Lower leg skin (tissue), 3 donors: ENCODE results near the gene TMC1.

Experiments used
- POLR2A ChIP-seq, 2 donors: fragments of 450-650 bp; IDR thresholded peaks; one replicate each; pipeline ENCODE4 v1.6.1; 2016 to 2017; ENCODE audit warnings: antibody characterized with exemption in 2 of 2, mild to moderate bottlenecking in 1 of 2, moderate library complexity in 1 of 2
- TF ChIP-seq, protein P1 (sequence below), 3 donors: fragments of 450-650 bp; IDR thresholded peaks; one replicate each; pipeline ENCODE4 v1.5.1; 2016; ENCODE audit warnings: antibody characterized with exemption in 3 of 3, mild to moderate bottlenecking in 3 of 3, moderate library complexity in 2 of 3

DNA sequence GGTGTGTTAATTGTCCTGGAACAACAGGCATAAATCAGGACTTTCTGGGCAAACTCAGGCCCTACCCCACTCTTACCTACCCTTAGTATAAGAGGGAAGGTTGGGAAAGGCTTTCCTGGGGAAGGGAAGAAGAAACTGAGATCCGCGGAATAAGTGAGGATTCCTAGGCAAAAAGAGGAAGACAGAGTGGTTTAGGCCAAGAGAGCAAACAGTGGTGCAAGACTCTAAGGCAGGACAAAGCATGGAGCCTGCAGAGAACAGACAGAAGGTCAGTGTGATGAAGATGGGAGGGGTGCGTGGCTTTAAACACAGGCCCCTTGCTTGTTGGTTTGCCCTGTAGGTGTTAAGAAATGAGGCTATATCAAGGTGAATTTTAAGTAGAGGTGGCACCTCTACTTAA, 69.4 kb downstream of the TMC1 start:
- TF ChIP-seq, protein P1, sequence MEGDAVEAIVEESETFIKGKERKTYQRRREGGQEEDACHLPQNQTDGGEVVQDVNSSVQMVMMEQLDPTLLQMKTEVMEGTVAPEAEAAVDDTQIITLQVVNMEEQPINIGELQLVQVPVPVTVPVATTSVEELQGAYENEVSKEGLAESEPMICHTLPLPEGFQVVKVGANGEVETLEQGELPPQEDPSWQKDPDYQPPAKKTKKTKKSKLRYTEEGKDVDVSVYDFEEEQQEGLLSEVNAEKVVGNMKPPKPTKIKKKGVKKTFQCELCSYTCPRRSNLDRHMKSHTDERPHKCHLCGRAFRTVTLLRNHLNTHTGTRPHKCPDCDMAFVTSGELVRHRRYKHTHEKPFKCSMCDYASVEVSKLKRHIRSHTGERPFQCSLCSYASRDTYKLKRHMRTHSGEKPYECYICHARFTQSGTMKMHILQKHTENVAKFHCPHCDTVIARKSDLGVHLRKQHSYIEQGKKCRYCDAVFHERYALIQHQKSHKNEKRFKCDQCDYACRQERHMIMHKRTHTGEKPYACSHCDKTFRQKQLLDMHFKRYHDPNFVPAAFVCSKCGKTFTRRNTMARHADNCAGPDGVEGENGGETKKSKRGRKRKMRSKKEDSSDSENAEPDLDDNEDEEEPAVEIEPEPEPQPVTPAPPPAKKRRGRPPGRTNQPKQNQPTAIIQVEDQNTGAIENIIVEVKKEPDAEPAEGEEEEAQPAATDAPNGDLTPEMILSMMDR (IDR thresholded peaks at IDR 0.05): no peak
- no peak for TF ChIP-seq POLR2A (IDR thresholded peaks at IDR 0.05)
